Astrocyte of the spinal cord (primary cell): Measurements from ENCODE around the gene PRSS53.
A peak's percentile ranks its signal among the peaks of the same experiment; 100 is the strongest.

Experiments
- DNase-seq: peaks from one replicate; pipeline ENCODE4 v3.0.0; 2011; ENCODE audit warnings: low read depth, low spot score
- H3K4me3 ChIP-seq: 2 replicates; pipeline ENCODE4 v1.5.1; 2011; ENCODE audit warnings: low read depth, mild to moderate bottlenecking, low read length, moderate library complexity
- in situ Hi-C: cut with HindIII; loops from 2 replicates; pipeline ENCODE4 v1.10.0; 2017; ENCODE audit warnings: low sequenced_read_pairs
- TF ChIP-seq, protein P1 (sequence below): IDR thresholded peaks from 2 replicates; pipeline ENCODE4 v1.5.1; 2012; ENCODE audit warnings: low read depth, mild to moderate bottlenecking, low read length, inconsistent platforms

PRSS53 gene

GRCh38 chr16:31129568-31130335 lies 41.0 kb upstream of the PRSS53 start:
- TF ChIP-seq, protein P1, sequence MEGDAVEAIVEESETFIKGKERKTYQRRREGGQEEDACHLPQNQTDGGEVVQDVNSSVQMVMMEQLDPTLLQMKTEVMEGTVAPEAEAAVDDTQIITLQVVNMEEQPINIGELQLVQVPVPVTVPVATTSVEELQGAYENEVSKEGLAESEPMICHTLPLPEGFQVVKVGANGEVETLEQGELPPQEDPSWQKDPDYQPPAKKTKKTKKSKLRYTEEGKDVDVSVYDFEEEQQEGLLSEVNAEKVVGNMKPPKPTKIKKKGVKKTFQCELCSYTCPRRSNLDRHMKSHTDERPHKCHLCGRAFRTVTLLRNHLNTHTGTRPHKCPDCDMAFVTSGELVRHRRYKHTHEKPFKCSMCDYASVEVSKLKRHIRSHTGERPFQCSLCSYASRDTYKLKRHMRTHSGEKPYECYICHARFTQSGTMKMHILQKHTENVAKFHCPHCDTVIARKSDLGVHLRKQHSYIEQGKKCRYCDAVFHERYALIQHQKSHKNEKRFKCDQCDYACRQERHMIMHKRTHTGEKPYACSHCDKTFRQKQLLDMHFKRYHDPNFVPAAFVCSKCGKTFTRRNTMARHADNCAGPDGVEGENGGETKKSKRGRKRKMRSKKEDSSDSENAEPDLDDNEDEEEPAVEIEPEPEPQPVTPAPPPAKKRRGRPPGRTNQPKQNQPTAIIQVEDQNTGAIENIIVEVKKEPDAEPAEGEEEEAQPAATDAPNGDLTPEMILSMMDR = no peak
- H3K4me3 ChIP-seq = no peak overlapping the region
- DNase-seq = no peak
- in situ Hi-C loops = no loop called here

DNA sequence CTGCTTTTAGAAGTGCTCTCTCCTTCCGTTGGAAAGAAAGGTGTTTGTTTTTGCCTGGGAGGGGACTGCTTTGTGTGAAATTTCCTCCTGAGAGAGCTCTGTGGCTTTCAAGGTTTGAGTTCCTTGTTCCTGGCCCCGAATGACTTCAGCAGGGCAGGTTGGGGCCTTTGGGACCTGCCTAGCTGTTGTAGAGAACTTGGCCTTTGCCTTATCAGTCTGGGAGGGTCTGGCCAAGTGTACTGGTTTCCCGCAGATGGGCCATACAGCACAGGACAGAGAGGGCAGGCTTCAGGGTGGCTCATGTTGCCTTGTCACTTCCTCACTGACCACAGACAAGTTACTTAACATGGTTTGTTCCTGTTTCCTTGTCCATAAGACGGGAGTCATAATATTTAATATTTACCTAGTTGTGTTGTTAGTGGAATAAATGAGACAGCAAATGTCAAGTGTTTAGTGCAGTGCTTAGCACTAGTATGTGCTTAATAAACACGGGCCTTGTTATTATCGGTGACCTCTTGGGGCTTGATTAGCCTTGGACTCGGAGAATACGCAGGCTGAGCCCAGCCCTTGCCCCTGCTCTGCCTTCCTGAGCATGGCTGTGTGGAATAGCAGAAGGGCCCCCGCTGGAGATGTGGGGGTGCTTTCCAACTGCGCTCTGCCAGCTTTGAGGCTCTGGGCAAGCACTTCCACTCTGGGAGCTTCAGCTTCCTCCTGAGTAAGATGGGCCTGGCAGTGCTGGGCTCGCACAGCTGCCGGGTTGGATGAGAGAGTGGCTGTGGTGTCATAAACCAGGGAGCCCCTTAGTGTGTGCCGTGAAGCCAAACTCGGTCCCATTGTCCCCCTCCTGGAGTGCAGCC lies 40.2 kb upstream of the PRSS53 start:
- DNase-seq = no peak
- TF ChIP-seq, protein P1 = no peak
- H3K4me3 ChIP-seq = no peak overlapping the region
- in situ Hi-C loops = no loop called here

GRCh38 chr16:31127182-31127581 lies 38.4 kb upstream of the PRSS53 start:
- no peak for DNase-seq
- in situ Hi-C loops = no loop called here
- H3K4me3 ChIP-seq = no peak overlapping the region
- TF ChIP-seq, protein P1 = no peak

GRCh38 chr16:31125844-31126243 lies 37.1 kb upstream of the PRSS53 start:
- TF ChIP-seq, protein P1 = no peak
- DNase-seq = no peak
- H3K4me3 ChIP-seq = no peak overlapping the region
- in situ Hi-C loops = no loop called here

GRCh38 chr16:31120129-31120528 lies 31.4 kb upstream of the PRSS53 start:
- no peak for DNase-seq
- no peak overlapping the region for H3K4me3 ChIP-seq
- in situ Hi-C loops = no loop called here
- TF ChIP-seq, protein P1 = no peak

DNA sequence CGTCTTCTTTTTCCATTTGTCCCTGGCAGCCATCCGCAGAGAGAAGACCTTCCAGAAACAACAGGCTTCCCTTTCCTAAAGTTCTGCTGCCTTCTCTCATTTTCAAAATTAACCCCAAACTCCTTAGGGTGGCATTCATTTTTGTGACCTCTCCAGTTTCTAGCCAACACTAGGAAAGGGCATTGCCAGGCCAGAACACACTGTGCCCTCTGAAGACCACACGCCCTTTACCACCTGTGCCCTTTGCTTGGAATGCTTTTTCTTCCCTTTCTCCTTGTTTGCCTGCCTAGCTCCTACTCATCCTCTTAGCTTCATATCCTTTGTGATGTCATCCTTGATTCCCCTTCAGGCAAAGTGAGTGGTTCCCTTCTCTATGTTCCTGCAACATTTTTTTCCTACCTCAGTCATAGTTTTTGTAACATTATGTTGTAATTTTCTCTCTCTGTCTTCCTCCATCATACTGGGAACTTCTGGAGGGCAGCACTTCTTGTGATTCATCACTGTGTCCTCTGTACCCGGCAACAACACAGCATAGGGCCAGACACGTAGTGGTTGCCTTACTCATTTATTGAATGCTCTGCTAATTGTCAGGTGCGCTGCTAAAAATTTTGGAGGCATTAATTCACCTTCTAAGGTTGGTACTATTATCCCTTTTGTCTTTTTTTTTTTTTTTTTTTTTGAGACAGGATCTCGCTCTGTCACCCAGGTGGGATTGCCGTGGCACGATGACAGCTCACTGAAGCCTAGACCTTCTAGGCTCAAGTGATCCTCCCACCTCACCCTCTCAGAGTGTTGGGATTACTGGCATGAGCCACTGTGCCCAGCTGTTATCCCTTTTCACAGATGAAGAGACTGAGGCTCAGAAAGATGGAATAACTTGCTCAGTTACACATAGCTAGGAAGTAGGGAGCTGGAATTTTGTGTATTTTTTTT lies 29.7 kb upstream of the PRSS53 start:
- TF ChIP-seq, protein P1 = no peak
- peak; percentile 33 for DNase-seq
- in situ Hi-C loops = no loop called here
- peak overlapping the region; percentile 63 for H3K4me3 ChIP-seq
